HG03196 (cell line): Measurements from ENCODE around the gene OSBPL10.
"Not testable (repeated sequence)": the region's sequence is repeated elsewhere in the genome, so short reads cannot be mapped to it uniquely, and the experiment has no call there.

ENCODE experiments used
- ATAC-seq: cut with Tn5 transposase; IDR thresholded peaks from one replicate; pipeline ENCODE4 v1.9.1; 2021; ENCODE audit not compliant: unreplicated experiment

OSBPL10 gene

GRCh38 chr3:31981206-31982181 lies at the start of gene OSBPL10, which contains the start of gene ZNF860:
OSBPL10 (minus strand) TSS chr3:31981262; CDS start chr3:31981179, 83 bp downstream.
ZNF860 (plus strand) TSS chr3:31981750; CDS start chr3:31989080, 7,330 bp downstream.
- ATAC-seq, result no peak

- ATAC-seq, result no peak
Observed at GRCh38 chr3:32026593-32026992, 45.5 kb upstream of the OSBPL10 start.

GRCh38 chr3:32022947-32023346 lies 41.9 kb upstream of the OSBPL10 start:
- ATAC-seq, result no peak

GRCh38 chr3:32021748-32022147 lies 40.7 kb upstream of the OSBPL10 start:
- no peak for ATAC-seq

- ATAC-seq, result no peak
Observed at GRCh38 chr3:32021155-32021554, 40.1 kb upstream of the OSBPL10 start.

- ATAC-seq, result no peak
Observed at GRCh38 chr3:32018757-32019564, 37.9 kb upstream of the OSBPL10 start.

- no peak for ATAC-seq
Observed at GRCh38 chr3:32017286-32017685, 36.2 kb upstream of the OSBPL10 start.

GRCh38 chr3:32015638-32016037 lies 34.6 kb upstream of the OSBPL10 start:
- not testable (repeated sequence) for ATAC-seq

- ATAC-seq, result not testable (repeated sequence)
Observed at GRCh38 chr3:32010699-32011098, 29.6 kb upstream of the OSBPL10 start.

- no peak for ATAC-seq
Observed at GRCh38 chr3:32009957-32010356, 28.9 kb upstream of the OSBPL10 start.

- ATAC-seq, result no peak
Observed at GRCh38 chr3:32009101-32009500, 28.0 kb upstream of the OSBPL10 start.

- ATAC-seq, result no peak
Observed at GRCh38 chr3:32004113-32004765, 23.2 kb upstream of the OSBPL10 start.

GRCh38 chr3:32003380-32003779 lies 22.3 kb upstream of the OSBPL10 start:
- ATAC-seq, result no peak

GRCh38 chr3:32002561-32003368 lies 21.7 kb upstream of the OSBPL10 start:
- no peak for ATAC-seq

- no peak for ATAC-seq
Observed at GRCh38 chr3:32000877-32001276, 19.8 kb upstream of the OSBPL10 start.

GRCh38 chr3:31999907-32000439 lies 18.9 kb upstream of the OSBPL10 start:
- ATAC-seq, result peak; percentile 61

- no peak for ATAC-seq
Observed at GRCh38 chr3:31997500-31997899, 16.4 kb upstream of the OSBPL10 start.

GRCh38 chr3:31996195-31996594 lies 15.1 kb upstream of the OSBPL10 start:
- ATAC-seq, result no peak

GRCh38 chr3:31995026-31995425 lies 14.0 kb upstream of the OSBPL10 start:
- not testable (repeated sequence) for ATAC-seq

GRCh38 chr3:31993843-31994242 lies 12.8 kb upstream of the OSBPL10 start:
- ATAC-seq, result no peak
